GM10847 (cell line): Measurements from ENCODE around the gene DLEC1.

Experiments
- POLR2A ChIP-seq: IDR thresholded peaks from 2 replicates; pipeline ENCODE4 v1.6.1; 2011; ENCODE audit not compliant: insufficient read length; ENCODE audit errors: extremely low read depth

Gene DLEC1

GRCh38 chr3:38039899-38040261, 872 bp downstream of the DLEC1 start:
- TF ChIP-seq POLR2A = no peak

GRCh38 chr3:38040401-38040800, 1.4 kb downstream of the DLEC1 start:
- no peak for TF ChIP-seq POLR2A

GRCh38 chr3:38043486-38043885, 4.5 kb downstream of the DLEC1 start:
- TF ChIP-seq POLR2A = no peak

GRCh38 chr3:38046027-38046426, 7.0 kb downstream of the DLEC1 start:
- TF ChIP-seq POLR2A = no peak

GRCh38 chr3:38046821-38047220, 7.8 kb downstream of the DLEC1 start:
- no peak for TF ChIP-seq POLR2A

- no peak for TF ChIP-seq POLR2A
These were observed 8.9 kb downstream of the DLEC1 start for GRCh38 chr3:38047896-38048295.

- no peak for TF ChIP-seq POLR2A
These were observed 10.5 kb downstream of the DLEC1 start for GRCh38 chr3:38049358-38050126.

- TF ChIP-seq POLR2A = no peak
These were observed 12.1 kb downstream of the DLEC1 start for GRCh38 chr3:38051131-38051530.

GRCh38 chr3:38054499-38055001, 15.5 kb downstream of the DLEC1 start:
- TF ChIP-seq POLR2A = no peak

GRCh38 chr3:38059148-38059547, 20.1 kb downstream of the DLEC1 start:
- TF ChIP-seq POLR2A = no peak

- TF ChIP-seq POLR2A = no peak
These were observed 20.6 kb downstream of the DLEC1 start for GRCh38 chr3:38059591-38059990.

GRCh38 chr3:38062809-38063208, 23.8 kb downstream of the DLEC1 start:
- no peak for TF ChIP-seq POLR2A

GRCh38 chr3:38067508-38068233, 28.7 kb downstream of the DLEC1 start:
- no peak for TF ChIP-seq POLR2A

GRCh38 chr3:38070013-38070412, 31.0 kb downstream of the DLEC1 start:
- no peak for TF ChIP-seq POLR2A

GRCh38 chr3:38083871-38084333, 44.9 kb downstream of the DLEC1 start:
- no peak for TF ChIP-seq POLR2A

- TF ChIP-seq POLR2A = no peak
These were observed 45.6 kb downstream of the DLEC1 start for GRCh38 chr3:38084334-38085310.
